K562 (cell line): ENCODE results near the gene CASKIN2. TPM values are rescaled to one million over a fixed set of nuclear protein-coding genes. Genes with fewer than 3 reads are reported as not detected.

Source experiments
- ATAC-seq: fragments of 200-7000 bp; cut with Tn5 transposase; 3 replicates; pipeline ENCODE4 v1.9.1; 2020; ENCODE audit warnings: moderate library complexity
- BruUV-seq: library from RNA; stranded (reverse); fragments of 400-500 nt; replicated peaks from 2 replicates; lab custom pipeline; 2021; lab: Mats Ljungman, UMichigan
- CTCF ChIA-PET: fragments of 300-600 bp; formaldehyde crosslinking; extraction: SDS; loops from one replicate; lab custom pipeline; 2021; ENCODE audit warnings: low intra/inter-chr PET ratio; lab: Yijun Ruan, JAX
- POLR2A ChIA-PET: fragments of 300-600, 350-650 bp; sonication (Branson Sonifier 250); formaldehyde crosslinking; extraction: SDS; loops from one replicate; lab custom pipeline; 2021; ENCODE audit warnings: antibody characterized with exemption, inconsistent platforms; lab: Yijun Ruan, JAX
- DNase-seq, 4 experiments: peaks; one replicate each; pipeline versions ENCODE4 v3.0.0 to v3.0.0-alpha.2; 2011 to 2018; ENCODE audit warnings: low spot score in 3 of 4, mixed read lengths in 3 of 4; ENCODE audit errors: extremely low read depth in 1 of 4
- FAIRE-seq: peaks from 2 replicates; lab custom pipeline; 2011; peaks lifted over from hg19 to GRCh38; lab: Jason Lieb, UNC
- H2AFZ ChIP-seq: 2 replicates; pipeline ENCODE4 v1.6.0; 2011; ENCODE audit warnings: low read depth, low read length, control low read depth, inconsistent platforms
- H3K27ac ChIP-seq: fragments of 200-600 bp; 3 replicates; pipeline ENCODE4 v1.8.0; 2011; ENCODE audit warnings: low read depth, mild to moderate bottlenecking, control low read depth, inconsistent platforms, low read length, moderate library complexity, mixed read lengths; ENCODE audit errors: extremely low read depth
- H3K27me3 ChIP-seq, 2 experiments: fragments of 300-600 bp in 1 of 2; 2 replicates in 1 of 2; 3 replicates in 1 of 2; pipeline versions ENCODE4 v1.6.0 to v1.8.0; 2011; ENCODE audit warnings: inconsistent platforms in 2 of 2, low read length in 2 of 2, mild to moderate bottlenecking in 1 of 2, mixed read lengths in 1 of 2, moderate library complexity in 1 of 2; ENCODE audit not compliant: control insufficient read depth in 2 of 2, insufficient read depth in 2 of 2
- H3K36me3 ChIP-seq: fragments of 300-600 bp; 3 replicates; pipeline ENCODE4 v1.8.0; 2011; ENCODE audit warnings: mild to moderate bottlenecking, low read length, inconsistent platforms; ENCODE audit not compliant: control insufficient read depth, insufficient read depth
- H3K4me1 ChIP-seq, 2 experiments: fragments of 200-600 bp in 1 of 2; replicated peaks in 1 of 2; 2 replicates in 1 of 2; 3 replicates in 1 of 2; pipeline versions ENCODE4 v1.5.1 to v1.8.0; 2011; ENCODE audit warnings: inconsistent platforms in 2 of 2, low read length in 2 of 2, mild to moderate bottlenecking in 1 of 2, mixed read lengths in 1 of 2, moderate library complexity in 1 of 2; ENCODE audit not compliant: control insufficient read depth in 2 of 2, insufficient read depth in 2 of 2
- H3K4me2 ChIP-seq: 2 replicates; pipeline ENCODE4 v1.6.1; 2011; ENCODE audit warnings: low read length, control low read depth, inconsistent platforms, mixed read lengths; ENCODE audit not compliant: insufficient read depth
- H3K4me3 ChIP-seq: fragments of 200-600 bp; sonication (generic), shearing (Covaris generic); 2 replicates; pipeline ENCODE4 v1.5.1; 2016; ENCODE audit warnings: control low read depth, inconsistent platforms
- H3K79me2 ChIP-seq: fragments of 200-600 bp; 3 replicates; pipeline ENCODE4 v1.8.0; 2011; ENCODE audit warnings: low read length, inconsistent platforms; ENCODE audit not compliant: control insufficient read depth, insufficient read depth
- H3K9ac ChIP-seq, 2 experiments: 2 replicates each; pipeline versions ENCODE4 v1.6.0 to v1.6.1; 2011; ENCODE audit warnings: low read depth in 2 of 2, low read length in 2 of 2, control low read depth in 1 of 2, inconsistent platforms in 1 of 2, mild to moderate bottlenecking in 1 of 2, mixed read lengths in 1 of 2; ENCODE audit not compliant: insufficient read depth in 1 of 2
- H3K9me1 ChIP-seq: one replicate; pipeline ENCODE4 v1.6.0; 2011; ENCODE audit warnings: inconsistent platforms, mild to moderate bottlenecking, low read length, moderate library complexity; ENCODE audit not compliant: control insufficient read depth, insufficient read depth
- H3K9me3 ChIP-seq: replicated peaks from 2 replicates; pipeline ENCODE4 v1.5.1; 2011; ENCODE audit warnings: low read depth, low read length, inconsistent platforms; ENCODE audit not compliant: control insufficient read depth, insufficient read depth
- H4K20me1 ChIP-seq: replicated peaks from 2 replicates; pipeline ENCODE4 v1.6.1; 2011; ENCODE audit warnings: low read length, inconsistent platforms, mixed read lengths; ENCODE audit not compliant: control insufficient read depth, insufficient read depth
- CAMTA2 ChIP-seq: fragments of 250-450 bp; sonication (Bioruptor Pico); conservative IDR thresholded peaks from 2 replicates; pipeline ENCODE4 v1.5.1; 2022
- DDX20 ChIP-seq: fragments of 450-650 bp; IDR thresholded peaks from 2 replicates; pipeline ENCODE4 v1.6.1; 2016; ENCODE audit warnings: missing genetic modification characterization, low read depth, mild to moderate bottlenecking, missing compliant biosample characterization, moderate library complexity
- EGR1 ChIP-seq: fragments of 450-650 bp; conservative IDR thresholded peaks from 2 replicates; pipeline ENCODE4 v1.6.1; 2017; ENCODE audit warnings: mild to moderate bottlenecking
- ETV6 ChIP-seq, 3 experiments: fragments of 150-350 bp in 1 of 3; sonication (generic) in 1 of 3; formaldehyde crosslinking in 1 of 3; IDR thresholded peaks; 2 replicates each; pipeline versions ENCODE4 v1.6.1 to v1.8.0; 2014 to 2022; ENCODE audit warnings: borderline replicate concordance in 2 of 3, low read depth in 2 of 3, antibody characterized with exemption in 1 of 3, low read length in 1 of 3, mild to moderate bottlenecking in 1 of 3, missing genetic modification reagents in 1 of 3
- PHF8 ChIP-seq: fragments of 200-600 bp; sonication (generic); IDR thresholded peaks from 2 replicates; pipeline ENCODE4 v1.6.1; 2012; ENCODE audit warnings: mixed run types, mild to moderate bottlenecking, inconsistent platforms, low read length, moderate library complexity, borderline replicate concordance
- POLR2AphosphoS2 ChIP-seq: IDR thresholded peaks from 2 replicates; pipeline ENCODE4 v1.6.1; 2012; ENCODE audit warnings: low read length, improper control_type of control experiment
- POLR2G ChIP-seq: fragments of 200-400 bp; formaldehyde crosslinking; IDR thresholded peaks from 2 replicates; pipeline ENCODE4 v1.6.1; 2017; ENCODE audit warnings: low read depth, mild to moderate bottlenecking, antibody characterized with exemption, low read length, moderate library complexity
- STAG1 ChIP-seq: sonication (generic); formaldehyde crosslinking; IDR thresholded peaks from 2 replicates; pipeline ENCODE4 v1.5.0; 2020; ENCODE audit warnings: missing genetic modification reagents, borderline replicate concordance
- ZEB2 ChIP-seq: fragments of 450-650 bp; IDR thresholded peaks from 2 replicates; pipeline ENCODE4 v1.6.1; 2016
- WGBS: fragments of 100-300 bp; shearing (Covaris generic); methylation state at CpG from one replicate; pipeline ENCODE4 v1.1.6; 2016; ENCODE audit warnings: low coverage, mixed read lengths; ENCODE audit not compliant: insufficient coverage; ENCODE audit errors: missing lambda C conversion rate; 5-methylcytosine and 5-hydroxymethylcytosine counted together
- in situ Hi-C: fragments of 300-500 bp; cut with MboI; formaldehyde crosslinking; loops from 4 replicates; pipeline ENCODE4 v1.15.0; 2018; ENCODE audit warnings: inconsistent platforms, mixed read lengths
- intact Hi-C: fragments of 100-400 bp; cut with micrococcal nuclease; formaldehyde crosslinking; loops from 2 replicates; pipeline ENCODE4 v1.14.2; 2022
- polyA plus RNA-seq, 8 experiments: library from polyadenylated mRNA; depleted of rRNA in 4 of 8; stranded (reverse) in 5 of 8; unstranded in 3 of 8; fragments of >200 nt; fragmentation: Nextera tagmentation in 2 of 8; fragmentation: Illumina TruSeq in 1 of 8; extraction: Ambion mirVana in 2 of 8; extraction: Trizol in 1 of 8; gene quantifications; 2 replicates each; pipeline versions ENCODE4 v1.2.1 to v1.2.3, GENCODE V29; 2011 to 2014; ENCODE audit warnings: inconsistent platforms in 1 of 8, missing spikeins in 1 of 8
- total RNA-seq, 7 experiments: library from RNA; depleted of rRNA in 6 of 7; stranded (reverse); fragments of >200 nt in 6 of 7; fragmentation: Illumina TruSeq in 2 of 7; extraction: Trizol in 2 of 7; gene quantifications; 2 replicates each; pipeline versions ENCODE4 v1.2.1 to v1.2.3, GENCODE V29; 2011 to 2021; ENCODE audit warnings: low replicate concordance in 1 of 7
- TF ChIP-seq, protein P1 (sequence below), 3 experiments: IDR thresholded peaks in 2 of 3; conservative IDR thresholded peaks in 1 of 3; 2 replicates each; pipeline ENCODE4 v1.5.1; 2011 to 2012; ENCODE audit warnings: low read length in 3 of 3, mild to moderate bottlenecking in 3 of 3, control low read depth in 2 of 3, improper control_type of control experiment in 1 of 3, inconsistent platforms in 1 of 3, low read depth in 1 of 3, mixed read lengths in 1 of 3, moderate library complexity in 1 of 3; ENCODE audit not compliant: insufficient read depth in 2 of 3
- TF ChIP-seq, protein P2 (sequence below): fragments of 250-450 bp; sonication (Bioruptor Pico); IDR thresholded peaks from 2 replicates; pipeline ENCODE4 v1.4.0; 2020; ENCODE audit warnings: mild to moderate bottlenecking
- TF ChIP-seq, protein P3 (sequence below): fragments of 450-650 bp; IDR thresholded peaks from 2 replicates; pipeline ENCODE4 v1.6.1; 2016

Gene CASKIN2
- total and polyA plus RNA-seq, 9 of the 15 experiments (the other 6 are each of a cell fraction or from before 2014, with no cell fraction given), result 0.01 to 12.2 (median 2.1) TPM

DNA sequence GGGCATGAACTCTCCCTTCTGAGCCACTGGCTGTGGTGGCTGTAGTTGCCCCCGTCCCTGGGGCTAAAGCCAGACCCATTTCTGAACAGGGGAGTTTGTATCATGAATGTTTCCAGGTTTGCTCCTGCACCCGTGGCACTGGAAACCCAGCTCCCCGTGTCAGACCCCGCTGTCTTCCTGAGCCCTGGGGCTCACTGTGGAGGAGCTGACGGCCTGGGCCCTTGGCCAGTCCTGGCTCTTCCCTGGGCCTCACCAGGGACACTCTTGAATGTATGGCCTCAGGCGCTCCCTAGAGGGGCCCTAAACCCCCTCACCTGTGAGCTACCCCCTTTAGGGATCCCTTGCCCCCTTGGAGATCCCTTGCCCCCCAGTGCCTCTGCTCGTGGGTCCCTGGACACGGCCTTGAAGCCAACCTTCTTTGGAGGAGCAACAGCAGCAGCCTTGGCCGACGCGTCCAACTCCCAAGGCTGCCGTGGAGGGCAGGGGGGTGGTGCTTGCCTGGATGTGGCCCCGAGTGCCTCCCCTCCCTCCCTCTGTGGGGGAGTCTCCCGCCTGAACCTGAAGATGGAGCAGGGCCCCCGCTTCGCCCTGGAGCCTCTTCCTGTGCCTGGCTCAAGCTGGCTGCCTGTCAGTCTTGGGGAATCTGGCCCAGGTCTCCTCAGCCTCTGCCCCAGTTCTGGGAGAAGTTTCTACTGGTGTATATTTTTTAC, 15.9 kb downstream of the CASKIN2 start:
- FAIRE-seq, result no peak
- Histone ChIP-seq H3K27ac (no peak overlapping the region), H3K4me2 (no peak overlapping the region), H3K36me3 (peaks cover 41% of the 10 kb centered on the region; the same call in 2 of the 3 replicates), H4K20me1 (no peaks in the 10 kb centered on the region), H3K4me1 (peaks cover 0 to 61% of the 10 kb centered on the region in 2 experiments; a peak in 2 of 5 replicates), H3K9me3 (no peaks in the 10 kb centered on the region), H3K9me1 (peaks cover 3% of the 10 kb centered on the region), H3K79me2 (no peaks in the 10 kb centered on the region), H3K4me3 (no peak overlapping the region), H3K27me3 (no peaks in the 10 kb centered on the region), H2AFZ (no peak overlapping the region), H3K9ac (peak overlapping the region in 1 of 2 experiments; percentile 77; a peak in 2 of 4 replicates)
- in situ Hi-C loops, result loop anchor here (5.0 kb wide), 1 partner anchor 72 kb away; no protein-coding TSS in a partner anchor
- intact Hi-C loops, result no loop called here
- ChIA-PET POLR2A (interaction anchor here (0.9 to 2.8 kb wide), 6 partner anchors 9 to 239 kb away, joined by 3 to 9 read pairs (median 4); partner anchors contain the start of genes GGA3, MRPS7 and SMIM5), CTCF (interaction anchor here (0.5 kb wide), 1 partner anchor 254 kb away, joined by 5 read pairs; no protein-coding TSS in a partner anchor)
- WGBS, result 57% methylated on average over 10 of the region's 16 CpGs
- BruUV-seq, result TSS peak; percentile 58
- DNase-seq, result peak; percentile 24 to 70 (median 49)
- no peak for TF ChIP-seq EGR1
- no peak for TF ChIP-seq POLR2AphosphoS2
- TF ChIP-seq, protein P1, sequence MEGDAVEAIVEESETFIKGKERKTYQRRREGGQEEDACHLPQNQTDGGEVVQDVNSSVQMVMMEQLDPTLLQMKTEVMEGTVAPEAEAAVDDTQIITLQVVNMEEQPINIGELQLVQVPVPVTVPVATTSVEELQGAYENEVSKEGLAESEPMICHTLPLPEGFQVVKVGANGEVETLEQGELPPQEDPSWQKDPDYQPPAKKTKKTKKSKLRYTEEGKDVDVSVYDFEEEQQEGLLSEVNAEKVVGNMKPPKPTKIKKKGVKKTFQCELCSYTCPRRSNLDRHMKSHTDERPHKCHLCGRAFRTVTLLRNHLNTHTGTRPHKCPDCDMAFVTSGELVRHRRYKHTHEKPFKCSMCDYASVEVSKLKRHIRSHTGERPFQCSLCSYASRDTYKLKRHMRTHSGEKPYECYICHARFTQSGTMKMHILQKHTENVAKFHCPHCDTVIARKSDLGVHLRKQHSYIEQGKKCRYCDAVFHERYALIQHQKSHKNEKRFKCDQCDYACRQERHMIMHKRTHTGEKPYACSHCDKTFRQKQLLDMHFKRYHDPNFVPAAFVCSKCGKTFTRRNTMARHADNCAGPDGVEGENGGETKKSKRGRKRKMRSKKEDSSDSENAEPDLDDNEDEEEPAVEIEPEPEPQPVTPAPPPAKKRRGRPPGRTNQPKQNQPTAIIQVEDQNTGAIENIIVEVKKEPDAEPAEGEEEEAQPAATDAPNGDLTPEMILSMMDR (IDR thresholded peaks at IDR 0.05 in 2 of 3, conservative IDR thresholded peaks at IDR 0.05 in 1 of 3; ENCODE audit: insufficient read depth in 2 of 3, low read depth in 1 of 3, low read length in 3 of 3), result 0 out of 6 replicates have a peak, but pooled peaks of 1 of the 3 experiments have one; percentile 2
- TF ChIP-seq ETV6 (IDR thresholded peaks at IDR 0.05; ENCODE audit: borderline replicate concordance in 1 of 2, low read depth in 2 of 2, low read length in 1 of 2), result no peak
- TF ChIP-seq ETV6 (CRISPR knock-in tag; IDR thresholded peaks at IDR 0.05; ENCODE audit: borderline replicate concordance), result no peak
- no peak for TF ChIP-seq ZEB2
- TF ChIP-seq CAMTA2 (CRISPR knock-in tag), result no peak
- TF ChIP-seq, protein P2, sequence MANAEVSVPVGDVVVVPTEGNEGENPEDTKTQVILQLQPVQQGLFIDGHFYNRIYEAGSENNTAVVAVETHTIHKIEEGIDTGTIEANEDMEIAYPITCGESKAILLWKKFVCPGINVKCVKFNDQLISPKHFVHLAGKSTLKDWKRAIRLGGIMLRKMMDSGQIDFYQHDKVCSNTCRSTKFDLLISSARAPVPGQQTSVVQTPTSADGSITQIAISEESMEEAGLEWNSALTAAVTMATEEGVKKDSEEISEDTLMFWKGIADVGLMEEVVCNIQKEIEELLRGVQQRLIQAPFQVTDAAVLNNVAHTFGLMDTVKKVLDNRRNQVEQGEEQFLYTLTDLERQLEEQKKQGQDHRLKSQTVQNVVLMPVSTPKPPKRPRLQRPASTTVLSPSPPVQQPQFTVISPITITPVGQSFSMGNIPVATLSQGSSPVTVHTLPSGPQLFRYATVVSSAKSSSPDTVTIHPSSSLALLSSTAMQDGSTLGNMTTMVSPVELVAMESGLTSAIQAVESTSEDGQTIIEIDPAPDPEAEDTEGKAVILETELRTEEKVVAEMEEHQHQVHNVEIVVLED, result no peak
- no peak for TF ChIP-seq PHF8
- TF ChIP-seq, protein P3, sequence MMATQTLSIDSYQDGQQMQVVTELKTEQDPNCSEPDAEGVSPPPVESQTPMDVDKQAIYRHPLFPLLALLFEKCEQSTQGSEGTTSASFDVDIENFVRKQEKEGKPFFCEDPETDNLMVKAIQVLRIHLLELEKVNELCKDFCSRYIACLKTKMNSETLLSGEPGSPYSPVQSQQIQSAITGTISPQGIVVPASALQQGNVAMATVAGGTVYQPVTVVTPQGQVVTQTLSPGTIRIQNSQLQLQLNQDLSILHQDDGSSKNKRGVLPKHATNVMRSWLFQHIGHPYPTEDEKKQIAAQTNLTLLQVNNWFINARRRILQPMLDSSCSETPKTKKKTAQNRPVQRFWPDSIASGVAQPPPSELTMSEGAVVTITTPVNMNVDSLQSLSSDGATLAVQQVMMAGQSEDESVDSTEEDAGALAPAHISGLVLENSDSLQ, result 0 out of 2 replicates have a peak, but pooled peaks have one; percentile 13
- no peak for TF ChIP-seq DDX20 (tag)
- no peak for TF ChIP-seq STAG1 (CRISPR knock-in tag)
- TF ChIP-seq POLR2G, result 0 out of 2 replicates have a peak, but pooled peaks have one; percentile 32
- ATAC-seq, result peak; percentile 24; the same call in 2 of the 3 replicates
